ENCODE data around the gene MARCHF10.

MARCHF10 gene

GRCh38 chr17:62681061-62681938 is 126.8 kb downstream of the MARCHF10 start:
- DNase-seq (ENCODE audit: low read depth in 2 of 2, low spot score in 1 of 2) = no peak

GRCh38 chr17:62680541-62681052 is 127.5 kb downstream of the MARCHF10 start:
- no peak for DNase-seq (ENCODE audit: low read depth in 2 of 2, low spot score in 1 of 2)

GRCh38 chr17:62679866-62680377 is 128.2 kb downstream of the MARCHF10 start:
- no peak for DNase-seq (ENCODE audit: low read depth in 2 of 2, low spot score in 1 of 2)

GRCh38 chr17:62678214-62678919 is 129.7 kb downstream of the MARCHF10 start:
- DNase-seq (ENCODE audit: low read depth in 2 of 2, low spot score in 1 of 2) = no peak

- no peak for DNase-seq (ENCODE audit: low read depth in 2 of 2, low spot score in 1 of 2)
Measured at GRCh38 chr17:62676952-62677596, 131.0 kb downstream of the MARCHF10 start.

- no peak for DNase-seq (ENCODE audit: low read depth in 2 of 2, low spot score in 1 of 2)
Measured at GRCh38 chr17:62676231-62676943, 131.7 kb downstream of the MARCHF10 start.

GRCh38 chr17:62675701-62676100 is 132.4 kb downstream of the MARCHF10 start:
- DNase-seq (ENCODE audit: low read depth in 2 of 2, low spot score in 1 of 2) = no peak

GRCh38 chr17:62675260-62675659 is 132.9 kb downstream of the MARCHF10 start:
- DNase-seq (ENCODE audit: low read depth in 2 of 2, low spot score in 1 of 2) = no peak

GRCh38 chr17:62674841-62675240 is 133.3 kb downstream of the MARCHF10 start:
- DNase-seq (ENCODE audit: low read depth in 2 of 2, low spot score in 1 of 2) = no peak

- DNase-seq (ENCODE audit: low read depth in 2 of 2, low spot score in 1 of 2) = no peak
Measured at GRCh38 chr17:62674363-62674739, 133.8 kb downstream of the MARCHF10 start.

GRCh38 chr17:62673614-62674362 is 134.3 kb downstream of the MARCHF10 start:
- DNase-seq (ENCODE audit: low read depth in 2 of 2, low spot score in 1 of 2) = no peak

- DNase-seq (ENCODE audit: low read depth in 2 of 2, low spot score in 1 of 2) = no peak
Measured at GRCh38 chr17:62672957-62673356, 135.2 kb downstream of the MARCHF10 start.

- no peak for DNase-seq (ENCODE audit: low read depth in 2 of 2, low spot score in 1 of 2)
Measured at GRCh38 chr17:62671553-62671952, 136.6 kb downstream of the MARCHF10 start.

- no peak for DNase-seq (ENCODE audit: low read depth in 2 of 2, low spot score in 1 of 2)
Measured at GRCh38 chr17:62670202-62670821, 137.8 kb downstream of the MARCHF10 start.

GRCh38 chr17:62668091-62668804 is 139.9 kb downstream of the MARCHF10 start:
- no peak for DNase-seq (ENCODE audit: low read depth in 2 of 2, low spot score in 1 of 2)

GRCh38 chr17:62666801-62667591 is 141.1 kb downstream of the MARCHF10 start:
- DNase-seq (ENCODE audit: low read depth in 2 of 2, low spot score in 1 of 2) = no peak

GRCh38 chr17:62666061-62666800 is 141.9 kb downstream of the MARCHF10 start:
- no peak for DNase-seq (ENCODE audit: low read depth in 2 of 2, low spot score in 1 of 2)

GRCh38 chr17:62665599-62665998 is 142.5 kb downstream of the MARCHF10 start:
- DNase-seq (ENCODE audit: low read depth in 2 of 2, low spot score in 1 of 2) = no peak
